ENCODE measurements around the gene PPP2R5C. TPM values are rescaled to one million over a fixed set of nuclear protein-coding genes. Genes with fewer than 3 reads are reported as not detected.

The PPP2R5C gene
- total RNA-seq, 1 donor from 2014 or later = 55.3 TPM

GRCh38 chr14:101926620-101927019 lies 165.1 kb downstream of the PPP2R5C start:
- Histone ChIP-seq H3K9ac (ENCODE audit: low read depth in 1 of 3, low read length in 3 of 3) (peak overlapping the region in 2 of 3 donors; percentile 29 to 49), H3K27ac (ENCODE audit: low read depth, low read length) (peak overlapping the region; percentile 82), H3K27me3 (ENCODE audit: control insufficient read depth in 3 of 3, insufficient read depth in 3 of 3, low read length in 3 of 3) (no peaks in the 10 kb centered on the region), H3K36me3 (ENCODE audit: control insufficient read depth in 3 of 3, insufficient read depth in 3 of 3, low read length in 3 of 3) (peaks cover 3 to 8% (median 7%) of the 10 kb centered on the region in 3 donors), H3K4me3 (ENCODE audit: low read length in 3 of 3) (no peak overlapping the region), H3K4me1 (ENCODE audit: control insufficient read depth in 3 of 3, insufficient read depth in 3 of 3, low read length in 3 of 3) (peaks cover 15 to 23% (median 19%) of the 10 kb centered on the region in 3 donors), H3K9me3 (ENCODE audit: control insufficient read depth in 3 of 3, low read length in 3 of 3) (no peaks in the 10 kb centered on the region)

- Histone ChIP-seq H3K27ac (ENCODE audit: low read depth, low read length) (peak overlapping the region; percentile 82), H3K4me3 (ENCODE audit: low read length in 3 of 3) (peak overlapping the region; percentile 48 to 62 (median 55)), H3K27me3 (ENCODE audit: control insufficient read depth in 3 of 3, insufficient read depth in 3 of 3, low read length in 3 of 3) (no peaks in the 10 kb centered on the region), H3K4me1 (ENCODE audit: control insufficient read depth in 3 of 3, insufficient read depth in 3 of 3, low read length in 3 of 3) (peaks cover 15 to 23% (median 19%) of the 10 kb centered on the region in 3 donors), H3K36me3 (ENCODE audit: control insufficient read depth in 3 of 3, insufficient read depth in 3 of 3, low read length in 3 of 3) (peaks cover 3 to 7% (median 6%) of the 10 kb centered on the region in 3 donors), H3K9ac (ENCODE audit: low read depth in 1 of 3, low read length in 3 of 3) (peak overlapping the region; percentile 55 to 66 (median 57)), H3K9me3 (ENCODE audit: control insufficient read depth in 3 of 3, low read length in 3 of 3) (no peaks in the 10 kb centered on the region)
Observed at GRCh38 chr14:101927859-101928258, 166.3 kb downstream of the PPP2R5C start.

GRCh38 chr14:101928415-101928841 lies 166.9 kb downstream of the PPP2R5C start:
- H3K27me3 ChIP-seq (ENCODE audit: control insufficient read depth in 3 of 3, insufficient read depth in 3 of 3, low read length in 3 of 3) = no peaks in the 10 kb centered on the region
- H3K9ac ChIP-seq (ENCODE audit: low read depth in 1 of 3, low read length in 3 of 3) = peak overlapping the region; percentile 43 to 66 (median 55)
- H3K36me3 ChIP-seq (ENCODE audit: control insufficient read depth in 3 of 3, insufficient read depth in 3 of 3, low read length in 3 of 3) = peaks cover 3 to 5% (median 4%) of the 10 kb centered on the region in 3 donors
- no peaks in the 10 kb centered on the region for H3K9me3 ChIP-seq (ENCODE audit: control insufficient read depth in 3 of 3, low read length in 3 of 3)
- H3K4me3 ChIP-seq (ENCODE audit: low read length in 3 of 3) = peak overlapping the region; percentile 48 to 62 (median 55)
- H3K27ac ChIP-seq (ENCODE audit: low read depth, low read length) = peak overlapping the region; percentile 82
- peaks cover 15 to 23% (median 19%) of the 10 kb centered on the region in 3 donors for H3K4me1 ChIP-seq (ENCODE audit: control insufficient read depth in 3 of 3, insufficient read depth in 3 of 3, low read length in 3 of 3)

- peak overlapping the region; percentile 82 for H3K27ac ChIP-seq (ENCODE audit: low read depth, low read length)
- no peaks in the 10 kb centered on the region for H3K9me3 ChIP-seq (ENCODE audit: control insufficient read depth in 3 of 3, low read length in 3 of 3)
- H3K9ac ChIP-seq (ENCODE audit: low read depth in 1 of 3, low read length in 3 of 3) = peak overlapping the region in 1 of 3 donors; percentile 30
- peaks cover 15 to 23% (median 19%) of the 10 kb centered on the region in 3 donors for H3K4me1 ChIP-seq (ENCODE audit: control insufficient read depth in 3 of 3, insufficient read depth in 3 of 3, low read length in 3 of 3)
- H3K27me3 ChIP-seq (ENCODE audit: control insufficient read depth in 3 of 3, insufficient read depth in 3 of 3, low read length in 3 of 3) = no peaks in the 10 kb centered on the region
- no peak overlapping the region for H3K4me3 ChIP-seq (ENCODE audit: low read length in 3 of 3)
- peaks cover 3 to 5% (median 4%) of the 10 kb centered on the region in 3 donors for H3K36me3 ChIP-seq (ENCODE audit: control insufficient read depth in 3 of 3, insufficient read depth in 3 of 3, low read length in 3 of 3)
Observed at GRCh38 chr14:101929096-101929495, 167.6 kb downstream of the PPP2R5C start.

- Histone ChIP-seq H3K9me3 (ENCODE audit: control insufficient read depth in 3 of 3, low read length in 3 of 3) (no peaks in the 10 kb centered on the region), H3K36me3 (ENCODE audit: control insufficient read depth in 3 of 3, insufficient read depth in 3 of 3, low read length in 3 of 3) (peaks cover 3 to 5% (median 4%) of the 10 kb centered on the region in 3 donors), H3K27me3 (ENCODE audit: control insufficient read depth in 3 of 3, insufficient read depth in 3 of 3, low read length in 3 of 3) (peaks cover 0 to 5% (median 2%) of the 10 kb centered on the region in 3 donors), H3K9ac (ENCODE audit: low read depth in 1 of 3, low read length in 3 of 3) (no peak overlapping the region), H3K4me3 (ENCODE audit: low read length in 3 of 3) (no peak overlapping the region), H3K4me1 (ENCODE audit: control insufficient read depth in 3 of 3, insufficient read depth in 3 of 3, low read length in 3 of 3) (peaks cover 15 to 23% (median 19%) of the 10 kb centered on the region in 3 donors), H3K27ac (ENCODE audit: low read depth, low read length) (no peak overlapping the region)
Observed at GRCh38 chr14:101929946-101930345, 168.4 kb downstream of the PPP2R5C start.

DNA sequence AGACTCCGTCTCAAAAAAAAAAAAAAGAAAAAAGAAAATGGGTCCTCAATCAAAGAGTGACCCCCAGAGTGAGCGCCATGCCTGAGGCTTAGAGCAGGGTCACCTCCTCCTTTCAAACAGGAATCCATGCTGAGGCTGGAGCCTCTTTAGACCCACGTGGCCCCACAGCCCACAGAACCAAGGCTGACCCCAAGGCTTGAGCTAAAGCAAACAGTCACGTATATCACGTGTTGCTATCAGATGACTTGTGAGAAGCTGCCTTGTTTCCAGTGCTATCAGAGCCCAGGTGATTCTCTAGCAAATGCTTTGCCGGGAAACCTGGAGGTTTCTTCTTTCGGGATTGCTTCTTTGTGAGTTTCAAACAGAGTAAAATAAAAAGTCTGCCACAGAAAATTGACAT lies 171.2 kb downstream of the PPP2R5C start:
- no peaks in the 10 kb centered on the region for H3K9me3 ChIP-seq (ENCODE audit: control insufficient read depth in 3 of 3, low read length in 3 of 3)
- peaks cover 0 to 3% (median 2%) of the 10 kb centered on the region in 3 donors for H3K36me3 ChIP-seq (ENCODE audit: control insufficient read depth in 3 of 3, insufficient read depth in 3 of 3, low read length in 3 of 3)
- H3K9ac ChIP-seq (ENCODE audit: low read depth in 1 of 3, low read length in 3 of 3) = no peak overlapping the region
- peaks cover 2 to 8% (median 5%) of the 10 kb centered on the region in 3 donors for H3K27me3 ChIP-seq (ENCODE audit: control insufficient read depth in 3 of 3, insufficient read depth in 3 of 3, low read length in 3 of 3)
- no peak overlapping the region for H3K4me3 ChIP-seq (ENCODE audit: low read length in 3 of 3)
- no peak overlapping the region for H3K27ac ChIP-seq (ENCODE audit: low read depth, low read length)
- peaks cover 10 to 13% (median 12%) of the 10 kb centered on the region in 3 donors for H3K4me1 ChIP-seq (ENCODE audit: control insufficient read depth in 3 of 3, insufficient read depth in 3 of 3, low read length in 3 of 3)

DNA sequence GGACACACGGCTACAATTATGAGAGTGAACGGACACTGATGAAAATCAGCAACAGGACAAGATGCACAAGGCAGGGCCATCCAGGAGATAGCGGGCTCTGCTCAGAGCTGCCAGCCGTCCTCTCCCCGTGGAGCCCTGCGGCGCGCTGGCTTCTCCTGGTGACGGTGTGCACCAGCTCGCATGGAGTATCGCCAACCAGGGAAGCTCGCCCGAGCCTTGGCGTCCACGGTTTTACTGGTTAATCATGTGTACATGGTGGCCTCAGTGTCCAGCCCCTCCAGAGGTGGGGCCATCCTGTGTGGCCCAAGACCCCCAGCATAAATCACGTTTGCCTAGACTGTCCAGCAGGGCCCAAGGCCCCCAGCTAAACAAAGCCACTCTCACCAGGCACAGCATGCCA lies 171.7 kb downstream of the PPP2R5C start:
- Histone ChIP-seq H3K4me1 (ENCODE audit: control insufficient read depth in 3 of 3, insufficient read depth in 3 of 3, low read length in 3 of 3) (peaks cover 7 to 10% (median 9%) of the 10 kb centered on the region in 3 donors), H3K27ac (ENCODE audit: low read depth, low read length) (no peak overlapping the region), H3K4me3 (ENCODE audit: low read length in 3 of 3) (no peak overlapping the region), H3K27me3 (ENCODE audit: control insufficient read depth in 3 of 3, insufficient read depth in 3 of 3, low read length in 3 of 3) (peaks cover 2 to 8% (median 5%) of the 10 kb centered on the region in 3 donors), H3K36me3 (ENCODE audit: control insufficient read depth in 3 of 3, insufficient read depth in 3 of 3, low read length in 3 of 3) (peaks cover 0 to 3% (median 2%) of the 10 kb centered on the region in 3 donors), H3K9me3 (ENCODE audit: control insufficient read depth in 3 of 3, low read length in 3 of 3) (no peaks in the 10 kb centered on the region), H3K9ac (ENCODE audit: low read depth in 1 of 3, low read length in 3 of 3) (no peak overlapping the region)

GRCh38 chr14:101934601-101935150 lies 173.2 kb downstream of the PPP2R5C start:
- no peaks in the 10 kb centered on the region for H3K9me3 ChIP-seq (ENCODE audit: control insufficient read depth in 3 of 3, low read length in 3 of 3)
- H3K27me3 ChIP-seq (ENCODE audit: control insufficient read depth in 3 of 3, insufficient read depth in 3 of 3, low read length in 3 of 3) = peaks cover 2 to 15% (median 9%) of the 10 kb centered on the region in 3 donors

DNA sequence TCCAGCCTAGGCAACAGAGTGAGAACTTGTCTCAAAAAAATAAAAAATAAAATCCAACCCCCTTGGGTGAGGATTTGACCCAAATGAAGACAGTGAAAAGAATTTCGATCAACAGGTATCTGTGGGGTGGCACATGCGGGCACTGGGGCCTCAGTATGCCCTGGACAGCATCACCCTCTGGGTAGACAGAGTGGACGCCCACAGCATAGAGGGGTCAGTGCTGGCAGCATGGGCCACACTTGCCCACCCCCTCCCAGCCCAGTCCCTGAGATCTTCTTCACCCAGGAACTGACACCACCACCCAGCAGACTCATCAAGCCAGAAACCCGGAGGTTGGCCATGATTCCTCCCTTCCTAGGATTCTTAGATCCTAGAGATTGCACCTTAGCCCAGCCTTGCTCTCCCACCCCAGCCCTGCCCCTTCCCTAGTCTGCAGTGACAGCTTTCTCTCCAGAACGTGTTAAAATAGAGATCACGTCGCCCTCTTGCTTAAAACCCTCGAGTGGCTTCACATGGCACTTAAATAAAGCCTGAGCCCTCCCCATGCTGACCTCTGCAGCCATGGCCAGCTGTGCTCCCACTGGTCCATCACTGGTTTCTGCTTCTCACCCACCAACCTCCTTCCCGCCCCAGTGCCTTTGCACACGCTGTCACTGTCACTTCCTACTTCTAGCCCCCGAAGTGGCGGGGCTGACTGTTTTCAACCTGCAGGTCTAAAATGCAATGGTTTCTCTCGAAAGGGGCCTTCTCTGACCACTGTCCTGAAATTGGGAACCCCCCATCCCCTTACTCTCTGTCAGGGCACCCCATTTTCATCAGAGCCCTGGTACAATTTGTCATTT lies 176.6 kb downstream of the PPP2R5C start:
- H3K4me1 ChIP-seq (ENCODE audit: control insufficient read depth in 3 of 3, insufficient read depth in 3 of 3, low read length in 3 of 3) = no peaks in the 10 kb centered on the region
- H3K36me3 ChIP-seq (ENCODE audit: control insufficient read depth in 3 of 3, insufficient read depth in 3 of 3, low read length in 3 of 3) = no peaks in the 10 kb centered on the region
- H3K9ac ChIP-seq (ENCODE audit: low read depth in 1 of 3, low read length in 3 of 3) = no peak overlapping the region
- H3K27ac ChIP-seq (ENCODE audit: low read depth, low read length) = no peak overlapping the region
- no peaks in the 10 kb centered on the region for H3K9me3 ChIP-seq (ENCODE audit: control insufficient read depth in 3 of 3, low read length in 3 of 3)
- no peak overlapping the region for H3K4me3 ChIP-seq (ENCODE audit: low read length in 3 of 3)
- H3K27me3 ChIP-seq (ENCODE audit: control insufficient read depth in 3 of 3, insufficient read depth in 3 of 3, low read length in 3 of 3) = peaks cover 2 to 15% (median 9%) of the 10 kb centered on the region in 3 donors

More at GRCh38 chr14:101934601-101935150, 173.2 kb downstream of the PPP2R5C start:
- Histone ChIP-seq H3K36me3 (ENCODE audit: control insufficient read depth in 3 of 3, insufficient read depth in 3 of 3, low read length in 3 of 3) (no peaks in the 10 kb centered on the region), H3K27ac (ENCODE audit: low read depth, low read length) (no peak overlapping the region), H3K4me1 (ENCODE audit: control insufficient read depth in 3 of 3, insufficient read depth in 3 of 3, low read length in 3 of 3) (no peaks in the 10 kb centered on the region), H3K4me3 (ENCODE audit: low read length in 3 of 3) (no peak overlapping the region), H3K9ac (ENCODE audit: low read depth in 1 of 3, low read length in 3 of 3) (no peak overlapping the region)
